Measurements from ENCODE around the gene SLC25A11.

The SLC25A11 gene, protein sequence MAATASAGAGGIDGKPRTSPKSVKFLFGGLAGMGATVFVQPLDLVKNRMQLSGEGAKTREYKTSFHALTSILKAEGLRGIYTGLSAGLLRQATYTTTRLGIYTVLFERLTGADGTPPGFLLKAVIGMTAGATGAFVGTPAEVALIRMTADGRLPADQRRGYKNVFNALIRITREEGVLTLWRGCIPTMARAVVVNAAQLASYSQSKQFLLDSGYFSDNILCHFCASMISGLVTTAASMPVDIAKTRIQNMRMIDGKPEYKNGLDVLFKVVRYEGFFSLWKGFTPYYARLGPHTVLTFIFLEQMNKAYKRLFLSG

GRCh38 chr17:4939796-4940554, at the start of gene SLC25A11, which contains the start of gene RNF167:
Gene SLC25A11 (minus strand): TSS chr17:4940046. CDS start chr17:4939910, 136 bp downstream.
Gene RNF167 (plus strand): TSS chr17:4940268. CDS start chr17:4940910, 642 bp downstream.
- no peak for TF ChIP-seq CTCF (IDR thresholded peaks at IDR 0.05; ENCODE audit: low read depth, low read length)
- in situ Hi-C loops (cut with HindIII; ENCODE audit: low sequenced_read_pairs) = no loop called here
- peak within 1 kb of the TSS; percentile 97 for H3K4me3 ChIP-seq (ENCODE audit: low read depth, low read length)
- peak; percentile 100 for DNase-seq (ENCODE audit: low read depth, low spot score)

DNA sequence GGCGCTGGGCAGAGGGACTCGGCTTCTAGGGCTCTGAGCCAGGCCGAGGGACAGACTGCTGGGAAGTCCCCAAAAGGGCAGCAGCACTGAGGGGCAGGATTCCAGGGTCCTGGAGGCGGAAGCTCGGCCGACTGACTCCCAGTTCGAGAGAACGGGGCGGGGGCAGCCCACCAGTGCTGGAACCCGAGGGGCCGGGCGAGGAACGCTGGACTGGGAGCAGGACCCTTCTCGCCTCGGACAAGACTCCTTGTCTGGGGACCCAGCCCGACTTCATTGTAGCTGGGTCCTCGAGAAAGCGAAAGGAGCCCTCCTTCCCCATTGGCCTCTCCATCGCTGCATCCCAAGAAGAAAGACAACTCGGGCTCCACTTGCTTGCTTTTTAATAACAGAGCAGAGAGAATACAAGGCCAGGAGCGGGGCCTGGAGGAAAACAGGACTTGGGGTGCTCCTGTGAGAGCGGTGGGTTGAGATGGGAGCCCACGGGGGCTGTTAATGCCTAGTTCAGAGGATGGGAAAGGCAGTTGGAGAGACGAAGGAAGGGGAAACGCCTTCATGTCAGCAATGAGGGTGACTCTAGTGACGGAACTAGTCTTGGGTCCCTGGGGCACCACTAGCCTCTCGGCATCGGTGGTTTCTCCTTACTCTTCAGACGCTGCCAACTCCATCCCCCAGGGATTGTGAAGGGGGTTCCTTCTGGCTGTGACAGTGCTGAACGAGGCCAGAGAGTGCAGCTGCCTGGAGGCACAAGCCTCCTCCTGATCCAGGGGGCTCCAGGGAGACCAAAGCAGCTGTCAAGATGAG, 48.1 kb upstream of the SLC25A11 start:
- H3K4me3 ChIP-seq (ENCODE audit: low read depth, low read length) = peak overlapping the region; percentile 72
- no peak for TF ChIP-seq CTCF (IDR thresholded peaks at IDR 0.05; ENCODE audit: low read depth, low read length)
- in situ Hi-C loops (cut with HindIII; ENCODE audit: low sequenced_read_pairs) = no loop called here
- peak; percentile 34 for DNase-seq (ENCODE audit: low read depth, low spot score)

DNA sequence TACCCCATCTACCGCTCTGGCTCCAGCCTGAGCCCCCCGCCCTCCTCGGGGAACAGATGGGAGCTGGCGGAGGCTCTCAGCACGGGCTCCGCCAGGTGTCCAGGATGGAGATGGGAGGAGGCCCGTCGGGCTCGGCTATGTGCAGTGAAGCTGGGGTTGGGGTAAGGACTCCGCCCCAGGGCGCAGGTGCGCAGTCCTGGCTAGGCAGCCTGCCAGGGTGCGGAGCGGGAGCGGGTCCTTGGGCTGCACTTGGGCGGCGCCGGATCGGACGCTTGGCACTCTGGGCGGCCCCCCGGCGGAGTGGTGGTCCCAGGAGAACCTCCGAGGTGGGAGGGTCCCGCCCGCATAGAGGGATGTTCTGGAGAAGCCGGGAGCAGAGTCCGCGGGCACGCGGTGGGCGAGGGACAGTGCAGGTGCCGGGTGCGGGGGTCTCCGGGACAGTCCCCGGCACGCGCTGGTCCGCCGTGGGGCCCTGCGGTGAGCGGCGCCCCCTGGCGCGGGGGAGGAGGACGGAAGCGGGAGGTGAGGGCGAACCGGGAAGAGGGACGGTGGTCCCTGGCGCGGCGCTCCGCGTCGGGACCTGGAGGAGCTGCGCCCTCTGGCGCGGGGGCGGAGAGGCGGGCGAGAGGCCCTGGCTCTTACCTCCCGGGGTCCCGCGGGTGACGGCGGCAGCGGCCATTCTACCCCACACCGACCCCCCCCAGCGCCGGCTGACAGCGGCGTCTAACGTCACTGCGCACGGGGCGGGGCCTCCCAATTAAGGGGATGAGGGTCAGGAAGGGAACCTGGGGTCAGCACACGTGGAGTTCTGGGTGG, 47.3 kb upstream of the SLC25A11 start, which contains the start of gene CAMTA2:
TSS of gene CAMTA2 (minus strand) at position 725 of the 816 bp plus-strand sequence. CDS start 1,453 bp downstream, outside the sequence.
- TF ChIP-seq CTCF (IDR thresholded peaks at IDR 0.05; ENCODE audit: low read depth, low read length) = peak; percentile 59
- peak within 1 kb of the TSS; percentile 72 for H3K4me3 ChIP-seq (ENCODE audit: low read depth, low read length)
- in situ Hi-C loops (cut with HindIII; ENCODE audit: low sequenced_read_pairs) = no loop called here
- DNase-seq (ENCODE audit: low read depth, low spot score) = peak; percentile 76

DNA sequence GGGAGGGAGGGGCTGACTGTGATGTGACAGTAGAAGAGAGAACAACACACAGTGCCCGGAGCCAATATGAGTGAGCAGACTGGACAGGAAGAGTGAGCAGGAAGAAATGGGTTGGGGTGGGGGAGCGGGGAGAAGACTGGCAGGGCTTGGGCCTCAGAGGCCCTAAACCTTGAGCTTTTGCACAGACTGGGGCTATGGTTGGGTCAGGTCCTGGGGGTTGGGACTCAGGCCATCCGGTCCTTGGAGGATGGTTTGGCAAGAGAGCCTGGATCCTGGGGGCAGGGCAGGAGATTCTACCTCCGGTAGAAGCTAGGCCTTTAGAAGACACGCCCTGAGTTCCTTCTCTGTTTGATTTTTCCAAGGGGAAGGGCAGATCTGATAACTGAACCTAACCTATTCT, 46.6 kb upstream of the SLC25A11 start:
- peak overlapping the region; percentile 72 for H3K4me3 ChIP-seq (ENCODE audit: low read depth, low read length)
- in situ Hi-C loops (cut with HindIII; ENCODE audit: low sequenced_read_pairs) = no loop called here
- DNase-seq (ENCODE audit: low read depth, low spot score) = no peak
- TF ChIP-seq CTCF (IDR thresholded peaks at IDR 0.05; ENCODE audit: low read depth, low read length) = no peak

DNA sequence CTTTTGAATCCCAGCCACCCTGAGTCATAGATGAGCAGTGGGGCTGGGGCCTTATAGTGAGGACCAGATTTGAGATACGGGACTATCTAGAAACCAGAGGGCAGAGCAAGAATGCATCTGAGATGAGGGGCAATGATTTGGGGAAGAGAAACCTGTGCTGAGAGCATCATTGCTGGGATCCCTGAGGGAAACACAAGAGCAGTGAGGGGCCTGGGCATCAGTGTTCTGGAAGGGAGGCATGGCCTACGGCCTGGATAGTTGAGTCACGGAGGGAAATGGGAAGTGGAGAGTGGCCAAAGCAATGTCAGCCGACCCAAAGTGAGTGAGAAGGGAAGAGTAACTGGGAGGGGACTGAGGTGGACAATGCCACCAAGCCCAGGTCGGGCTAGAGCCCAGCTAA, 42.5 kb upstream of the SLC25A11 start:
- in situ Hi-C loops (cut with HindIII; ENCODE audit: low sequenced_read_pairs) = no loop called here
- no peak for DNase-seq (ENCODE audit: low read depth, low spot score)
- TF ChIP-seq CTCF (IDR thresholded peaks at IDR 0.05; ENCODE audit: low read depth, low read length) = no peak
- H3K4me3 ChIP-seq (ENCODE audit: low read depth, low read length) = no peak overlapping the region

Data from astrocyte of the spinal cord (primary cell).